ENCODE data around the gene TMTC4.
"Not testable (repeated sequence)": the region's sequence is repeated elsewhere in the genome, so short reads cannot be mapped to it uniquely, and the experiment has no call there.

Gene TMTC4

GRCh38 chr13:100620792-100621191 lies 53.8 kb downstream of the TMTC4 start:
- no peak for DNase-seq (ENCODE audit: low read depth)

DNA sequence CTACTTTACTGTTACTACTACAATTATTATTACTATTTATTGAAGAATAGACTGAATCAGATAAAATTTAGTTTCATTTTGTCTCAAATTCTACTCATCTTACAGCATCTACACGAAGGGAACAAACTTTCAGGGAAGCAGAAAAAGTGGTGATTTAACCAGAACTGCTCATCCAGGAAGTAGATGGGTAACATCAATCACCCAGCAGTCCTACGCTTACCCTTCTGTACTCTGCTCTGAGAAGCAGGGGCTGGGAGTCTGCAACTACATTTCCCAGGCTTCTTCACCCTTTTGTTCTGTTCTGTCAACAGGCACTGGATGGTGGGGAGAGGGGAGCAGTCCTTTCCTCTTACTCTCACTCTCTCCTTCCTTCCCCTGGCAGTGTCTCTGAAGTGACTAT lies 54.7 kb downstream of the TMTC4 start:
- no peak for DNase-seq (ENCODE audit: low read depth)

DNA sequence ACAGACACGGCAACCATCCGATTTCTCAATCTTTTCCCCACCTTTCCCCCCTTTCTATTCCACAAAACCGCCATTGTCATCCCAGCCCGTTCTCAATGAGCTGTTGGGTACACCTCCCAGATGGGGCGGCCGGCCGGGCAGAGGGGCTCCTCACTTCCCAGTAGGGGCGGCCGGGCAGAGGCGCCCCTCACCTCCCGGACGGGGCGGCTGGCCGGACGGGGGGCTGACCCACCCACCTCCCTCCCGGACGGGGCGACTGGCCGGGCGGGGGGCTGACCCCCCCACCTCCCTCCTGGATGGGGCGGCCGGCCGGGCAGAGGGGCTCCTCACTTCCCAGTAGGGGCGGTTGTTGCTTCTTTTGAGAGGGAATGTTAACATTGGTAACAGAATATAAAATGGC lies 55.7 kb downstream of the TMTC4 start:
- DNase-seq (ENCODE audit: low read depth) = not testable (repeated sequence)

DNA sequence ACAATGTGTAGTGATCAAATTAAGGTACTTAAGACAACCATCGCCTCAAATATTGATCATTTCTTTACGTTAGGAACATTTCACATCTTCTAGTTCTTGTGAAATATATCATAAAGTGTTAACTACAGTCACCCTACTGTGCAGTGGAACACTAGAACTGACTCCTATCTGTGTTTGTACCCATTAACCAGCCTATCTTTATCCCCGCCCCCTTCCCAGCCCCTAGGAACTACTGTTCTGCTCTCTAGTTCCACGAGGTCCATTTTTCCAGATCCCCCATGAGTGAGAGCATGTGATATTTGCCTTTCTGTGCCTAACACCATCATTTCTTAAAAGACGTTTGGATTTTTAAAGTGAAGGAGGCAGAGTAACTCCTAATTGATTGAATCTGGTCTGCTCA lies 61.6 kb downstream of the TMTC4 start:
- DNase-seq (ENCODE audit: low read depth) = no peak

DNA sequence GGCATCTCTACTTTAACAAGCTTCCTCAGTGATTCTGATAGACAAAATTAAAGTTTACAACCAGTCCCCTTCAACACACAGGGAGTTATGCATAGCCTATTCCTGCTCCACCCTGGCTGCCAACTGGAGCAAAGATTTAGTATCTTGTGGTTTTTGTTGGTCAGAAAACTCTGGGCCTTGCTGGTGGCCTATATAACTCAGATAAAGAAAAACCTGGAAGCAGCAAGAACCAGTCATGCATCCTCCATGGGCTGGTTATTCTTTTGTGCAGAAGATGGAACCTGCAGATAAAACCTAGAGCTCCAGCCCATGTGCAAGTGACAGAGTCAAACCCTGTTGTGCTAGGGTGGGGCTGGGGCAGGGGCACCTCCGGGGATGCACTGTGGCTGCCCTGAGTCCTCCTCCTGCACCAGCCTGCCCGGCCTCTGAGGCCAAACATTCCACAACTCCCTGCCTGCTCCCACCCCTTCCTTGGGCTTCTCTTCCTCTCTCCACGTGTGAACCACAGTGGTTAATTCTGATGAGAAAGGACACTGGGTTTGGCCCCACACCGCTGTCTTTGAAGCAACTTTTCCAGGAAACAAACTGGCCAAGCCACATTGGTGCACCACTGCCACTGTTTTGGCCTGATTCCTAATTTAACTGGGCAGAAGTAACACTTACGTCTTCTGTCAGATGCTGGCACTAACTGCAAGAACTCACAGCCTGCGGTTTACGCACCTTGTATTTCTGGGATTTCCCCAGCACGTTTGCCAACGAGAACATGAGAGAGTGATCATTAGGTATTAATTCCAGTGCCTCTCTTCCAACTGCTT lies 62.7 kb downstream of the TMTC4 start:
- DNase-seq (ENCODE audit: low read depth) = no peak

DNA sequence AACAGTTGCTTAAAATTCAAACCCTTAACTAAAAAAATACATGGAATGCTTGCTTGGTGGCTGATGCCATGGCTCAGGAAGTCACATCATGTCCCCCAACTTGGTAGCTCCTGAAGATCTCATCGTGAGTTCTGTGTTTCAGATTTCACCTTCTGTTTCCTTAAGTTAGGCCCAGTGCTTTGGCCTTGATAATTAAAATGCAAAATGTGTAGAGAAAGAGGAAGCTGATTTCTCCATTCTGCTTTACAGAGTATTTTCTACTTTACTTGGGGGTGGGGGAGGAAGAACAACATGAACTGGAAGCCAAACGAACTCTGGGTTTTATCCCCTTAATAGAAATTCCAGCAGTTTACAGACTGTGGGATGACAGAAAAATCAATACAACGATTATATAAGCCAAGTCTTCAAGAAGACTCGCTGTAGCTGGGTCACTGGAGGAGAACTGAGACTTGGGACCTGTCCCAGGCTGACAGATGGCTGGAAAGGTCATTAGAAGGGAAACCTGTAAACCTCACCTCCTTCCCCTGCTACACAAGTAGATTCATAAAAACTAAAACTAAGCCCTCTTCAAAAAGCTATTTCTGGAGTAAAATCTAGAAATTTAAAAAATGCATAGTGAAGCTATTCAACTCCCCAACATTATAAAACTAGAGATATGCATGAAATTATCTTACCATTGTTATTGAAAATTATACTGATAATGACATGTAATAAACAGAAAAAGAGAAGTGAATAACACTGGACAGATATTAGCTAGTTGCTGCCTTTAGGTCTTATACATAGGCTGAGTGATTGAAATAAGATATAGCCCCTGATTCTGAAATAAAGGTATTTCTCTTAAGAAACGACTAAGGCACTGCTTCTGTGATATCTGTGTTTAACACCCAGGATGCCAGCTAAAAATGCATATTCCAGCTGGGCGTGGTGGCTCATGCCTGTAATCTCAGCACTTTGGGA lies 63.9 kb downstream of the TMTC4 start:
- no peak for DNase-seq (ENCODE audit: low read depth)

DNA sequence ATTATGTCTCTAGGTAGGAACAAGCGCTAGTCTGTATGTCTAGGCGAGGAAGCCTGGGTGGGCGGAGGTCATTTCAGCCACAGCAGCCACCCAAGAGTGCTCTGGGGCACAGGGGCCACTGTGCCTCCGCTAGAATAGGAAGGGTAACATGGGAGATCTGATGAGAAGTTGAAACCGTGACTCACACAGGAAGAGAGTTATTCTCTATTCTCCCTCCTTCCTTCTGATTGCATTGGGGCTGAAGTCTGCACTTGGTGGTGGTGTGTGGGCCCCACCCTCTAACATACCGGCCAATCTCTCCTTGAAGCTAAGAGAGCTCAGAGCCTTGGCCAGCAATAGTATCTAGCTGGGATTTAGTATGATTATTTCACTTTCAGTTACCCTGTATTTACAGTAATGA lies 65.7 kb downstream of the TMTC4 start:
- DNase-seq (ENCODE audit: low read depth) = peak; percentile 28

DNA sequence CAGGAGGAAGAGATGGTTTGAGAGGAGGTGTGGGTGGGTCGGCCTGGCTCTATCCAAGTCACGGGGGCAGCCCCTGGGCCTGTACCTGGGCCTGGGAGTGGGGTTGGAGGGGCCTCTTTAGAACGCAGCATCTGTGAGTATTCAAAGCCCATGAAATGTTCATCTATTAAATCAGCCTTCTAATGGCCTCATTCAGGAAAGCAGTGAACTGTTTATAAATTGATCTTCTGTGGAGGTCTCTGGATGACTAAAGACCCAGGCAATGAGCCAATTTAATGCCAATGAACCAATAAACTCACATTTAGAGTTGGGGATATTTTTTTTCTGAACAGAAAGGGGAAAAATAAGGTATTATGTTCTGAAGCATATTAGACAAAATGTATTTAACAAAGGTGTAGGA lies 66.1 kb downstream of the TMTC4 start:
- DNase-seq (ENCODE audit: low read depth) = peak; percentile 6

- no peak for DNase-seq (ENCODE audit: low read depth)
Measured at GRCh38 chr13:100604918-100605710, 69.5 kb downstream of the TMTC4 start.

DNA sequence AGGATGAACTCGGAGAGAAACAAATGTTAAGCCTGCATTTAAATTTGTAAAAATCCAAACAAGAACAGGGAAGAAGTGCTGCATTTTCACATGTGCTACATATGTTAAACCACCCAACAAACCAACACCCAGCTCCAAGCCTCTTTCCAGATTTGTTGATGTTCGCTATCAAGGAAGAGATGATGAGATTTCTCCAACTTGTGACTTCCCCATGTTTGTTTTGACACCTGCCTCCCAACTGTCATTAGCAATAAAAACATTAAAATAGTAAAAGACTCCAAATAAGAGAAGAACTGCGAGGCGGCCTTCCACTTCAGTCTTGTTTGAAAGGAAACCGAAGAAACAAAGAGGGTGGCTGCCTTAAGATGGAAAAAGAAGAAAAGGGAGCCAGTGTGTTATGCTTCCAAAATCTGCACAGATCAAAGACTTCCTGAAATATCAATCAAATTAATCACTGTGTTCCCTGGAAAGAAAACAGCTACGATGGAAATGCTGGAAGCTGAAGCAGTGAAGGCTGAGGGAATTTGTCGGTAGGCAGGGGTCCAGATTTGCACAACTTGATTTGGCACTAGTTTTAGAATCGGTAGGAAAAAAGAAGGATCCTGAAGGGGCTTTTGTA lies 72.0 kb downstream of the TMTC4 start:
- DNase-seq (ENCODE audit: low read depth) = no peak

DNA sequence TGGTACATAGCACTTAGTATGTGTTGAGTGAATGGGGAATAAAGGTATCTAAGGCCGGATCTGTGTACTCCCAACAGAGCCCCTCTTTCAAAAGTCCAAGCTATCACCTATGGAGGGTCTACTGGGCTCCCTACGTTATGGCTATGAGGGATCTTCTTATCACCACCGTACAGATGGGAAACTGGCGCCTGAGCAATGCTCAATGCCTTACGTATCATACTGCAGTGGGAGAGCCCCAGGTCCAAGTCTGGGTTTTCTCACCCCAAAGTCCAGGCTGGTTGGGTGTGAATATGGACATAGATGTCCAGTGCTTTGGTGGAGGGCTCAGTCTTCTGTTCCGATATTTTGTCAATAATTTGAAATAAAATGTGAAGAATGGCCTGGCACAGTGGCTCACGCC lies 72.9 kb downstream of the TMTC4 start:
- no peak for DNase-seq (ENCODE audit: low read depth)

DNA sequence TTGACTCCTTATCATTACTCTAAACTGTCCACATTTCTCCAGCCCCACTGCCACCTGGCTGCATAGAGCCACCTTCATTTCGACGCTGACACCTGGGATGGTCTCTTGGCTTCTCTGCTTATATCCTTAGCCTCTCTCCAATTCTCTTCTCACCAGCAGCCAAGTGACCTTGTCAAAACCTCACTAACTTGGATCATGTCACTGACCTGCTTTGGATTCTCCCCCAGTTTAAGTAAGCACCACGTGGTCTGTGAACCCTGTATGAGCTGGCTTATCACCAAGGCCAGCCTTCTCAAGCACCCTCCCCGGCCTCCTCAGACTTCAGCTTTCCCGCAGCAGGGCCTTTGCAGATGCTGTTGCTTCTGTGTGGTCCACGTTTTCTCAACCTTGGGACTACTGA lies 73.7 kb downstream of the TMTC4 start:
- no peak for DNase-seq (ENCODE audit: low read depth)

DNA sequence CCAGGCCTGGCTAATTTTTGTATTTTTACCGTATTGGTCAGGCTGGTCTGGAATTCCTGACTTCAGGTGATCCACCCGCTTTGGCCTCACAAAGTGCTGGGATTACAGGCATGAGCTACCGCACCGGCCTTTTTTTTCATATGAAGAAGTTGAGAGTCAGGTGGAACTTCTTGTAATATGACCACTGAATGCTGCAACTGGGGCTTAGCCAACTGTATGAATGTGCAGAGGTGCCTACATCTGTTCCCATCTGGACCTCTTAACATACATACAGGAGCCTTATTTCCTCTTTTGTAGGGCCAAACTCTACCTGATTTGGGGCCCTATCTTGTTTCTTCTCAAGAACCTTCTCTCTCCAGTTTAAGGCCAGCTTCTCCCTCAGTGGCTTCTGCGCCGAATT lies 74.1 kb downstream of the TMTC4 start:
- no peak for DNase-seq (ENCODE audit: low read depth)

DNA sequence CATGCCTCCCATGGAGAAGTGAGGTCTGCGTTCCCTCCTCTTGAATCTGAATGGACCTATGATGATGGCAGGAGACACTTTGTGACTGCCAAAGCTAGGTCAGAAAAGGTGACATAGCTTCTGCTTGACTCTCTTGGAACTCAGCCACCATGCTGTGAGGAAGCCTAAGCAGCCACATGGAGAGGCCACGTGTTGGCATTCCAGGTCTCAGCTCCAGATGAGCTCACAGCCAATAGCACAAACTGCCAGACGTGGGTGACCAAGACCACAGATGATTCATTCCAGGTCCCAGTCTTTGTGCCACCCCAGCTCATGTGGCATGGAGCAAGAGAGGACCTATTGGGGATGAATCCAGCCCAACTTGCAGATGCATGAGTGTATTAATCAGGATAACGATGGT lies 77.3 kb downstream of the TMTC4 start:
- peak; percentile 13 for DNase-seq (ENCODE audit: low read depth)

DNA sequence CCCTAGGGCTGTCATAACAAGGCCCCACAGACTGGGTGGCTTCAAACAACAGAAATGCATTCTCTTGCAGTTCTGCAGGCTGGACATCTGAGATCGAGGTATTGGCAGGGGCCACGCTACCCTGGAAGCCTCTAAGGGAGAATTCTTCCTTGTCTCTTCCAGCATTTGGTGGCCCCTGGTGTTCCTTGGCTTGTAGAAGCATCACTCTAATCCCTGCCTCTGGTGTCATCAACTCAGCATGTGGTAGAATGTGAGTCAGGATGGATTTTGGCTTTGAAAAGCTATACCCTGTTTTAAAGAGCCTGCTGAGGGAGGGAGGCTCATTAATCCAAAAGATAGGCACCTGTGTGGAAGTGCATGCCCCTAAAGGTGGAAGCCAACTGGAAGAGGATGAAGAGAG lies 78.1 kb downstream of the TMTC4 start:
- no peak for DNase-seq (ENCODE audit: low read depth)

DNA sequence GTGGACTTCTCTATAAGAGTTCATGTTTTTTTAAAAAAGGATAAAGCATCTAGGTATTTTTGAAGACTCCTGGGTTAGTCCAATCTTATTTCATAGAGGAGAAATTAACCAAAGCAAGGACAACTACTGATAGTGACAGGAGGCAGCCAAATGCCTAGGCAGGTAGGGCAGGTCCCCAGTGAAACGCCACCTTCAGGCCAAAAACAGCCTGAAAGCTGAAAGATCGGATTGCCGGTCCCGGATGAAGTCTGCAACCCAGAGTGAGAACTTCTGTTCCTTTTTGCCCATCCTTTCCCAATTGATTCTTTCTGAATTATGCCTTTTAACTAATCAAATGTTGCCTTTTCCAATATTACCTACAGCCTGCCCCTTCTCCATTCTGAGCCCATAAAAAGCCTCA lies 79.9 kb downstream of the TMTC4 start:
- peak; percentile 4 for DNase-seq (ENCODE audit: low read depth)

GRCh38 chr13:100594255-100594654 lies 80.3 kb downstream of the TMTC4 start:
- DNase-seq (ENCODE audit: low read depth) = no peak

DNA sequence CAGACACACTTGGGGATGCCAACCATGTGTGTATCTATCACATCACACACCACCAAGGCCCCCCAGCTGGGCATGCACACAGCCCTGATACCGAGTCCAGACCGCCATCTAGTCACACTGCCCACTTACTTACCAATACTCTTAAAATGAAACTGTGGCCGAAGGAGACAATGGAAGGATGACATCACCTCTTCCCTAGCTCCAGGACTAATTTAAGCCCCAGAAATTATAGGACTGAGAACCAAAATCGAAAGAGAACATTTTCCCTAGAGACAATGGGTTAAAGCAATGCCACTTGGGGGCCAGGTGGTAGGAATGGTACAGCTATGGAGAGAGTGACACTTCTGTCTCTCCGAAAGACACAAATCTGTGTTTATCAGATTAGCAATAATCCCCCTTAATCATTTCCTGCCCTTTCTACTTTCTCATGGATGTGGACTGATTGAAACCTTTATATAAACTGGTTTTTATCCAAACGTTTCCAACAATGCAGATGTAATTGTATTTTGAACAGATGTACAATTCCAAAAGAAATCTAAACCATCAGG lies 85.3 kb downstream of the TMTC4 start:
- DNase-seq (ENCODE audit: low read depth) = peak; percentile 10

GRCh38 chr13:100588331-100589177 lies 86.0 kb downstream of the TMTC4 start, which contains the start of gene GGACT:
TSS of gene GGACT (minus strand) at chr13:100588789. CDS start at chr13:100532591, 56,198 bp downstream.
- peak; percentile 51 for DNase-seq (ENCODE audit: low read depth)

DNA sequence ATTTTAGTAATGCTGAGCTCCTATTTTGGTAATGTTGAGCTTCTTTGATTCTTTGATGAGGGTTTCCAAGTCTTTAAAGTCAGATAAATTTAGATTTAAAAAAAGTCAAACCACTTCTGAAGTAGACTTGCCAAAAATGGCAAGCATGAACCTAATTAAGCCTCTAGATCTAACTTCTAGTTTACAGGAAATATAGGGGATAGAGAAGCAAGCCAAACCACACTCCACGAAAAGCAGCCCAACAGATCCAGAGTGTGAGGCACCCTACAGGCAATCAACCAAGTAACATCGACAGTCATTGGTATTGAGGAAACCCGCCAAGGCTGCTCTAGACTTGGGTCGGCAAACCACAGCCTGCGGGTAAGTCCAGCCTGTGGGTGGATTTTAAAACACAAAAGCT lies 89.7 kb downstream of the TMTC4 start:
- DNase-seq (ENCODE audit: low read depth) = no peak
